ENCODE measurements around the gene GPR132. TPM values are rescaled to one million over a fixed set of nuclear protein-coding genes. Genes with fewer than 3 reads are reported as not detected.

Gene GPR132
- polyA plus RNA-seq, 1 donor (not counting 4 experiments of a cell fraction or from before 2014, with no cell fraction given): not detected

DNA sequence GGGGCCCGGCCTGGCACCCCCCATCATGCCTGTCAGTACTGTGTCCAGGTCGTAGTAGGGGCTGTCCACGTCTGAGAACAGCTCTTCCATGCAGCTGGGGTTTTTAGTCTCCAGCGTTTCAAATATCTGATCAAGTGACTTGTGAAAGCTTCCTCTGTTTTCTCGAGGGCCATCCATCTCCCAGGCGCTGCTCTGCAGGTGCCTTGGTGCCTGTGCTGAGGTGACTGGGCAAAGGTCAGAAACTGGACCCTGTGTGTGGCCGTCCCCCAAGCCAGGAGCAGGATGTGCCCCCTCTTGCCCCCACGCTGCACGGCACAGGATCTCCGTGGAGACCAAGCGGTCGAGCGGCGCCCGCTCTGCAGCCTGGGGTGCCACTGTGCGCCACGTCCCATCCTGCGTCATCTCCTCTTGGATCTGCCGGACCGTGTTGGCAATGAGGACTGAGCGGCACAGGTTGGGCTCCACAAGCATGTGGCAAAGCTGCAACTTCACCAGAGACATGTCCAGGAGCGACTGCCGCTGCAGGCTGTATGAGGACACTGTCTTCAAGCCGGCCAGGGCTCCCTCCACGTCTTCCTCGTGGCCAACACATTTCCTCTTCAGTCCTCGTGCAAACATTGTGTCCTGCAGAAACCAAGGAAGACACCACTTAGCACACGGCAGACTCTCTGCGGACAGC is 53.8 kb downstream of the GPR132 start:
- no peak for DNase-seq (ENCODE audit: low read depth, low spot score)
- H3K36me3 ChIP-seq (ENCODE audit: control insufficient read depth in 2 of 2, extremely low read depth in 1 of 2, insufficient read depth in 2 of 2, low read length in 2 of 2): peaks cover 24 to 29% of the 10 kb centered on the region in 2 experiments
- peaks cover 54% of the 10 kb centered on the region for H4K20me1 ChIP-seq (ENCODE audit: control insufficient read depth, extremely low read depth, insufficient read depth, low read length)
- H3K79me2 ChIP-seq (ENCODE audit: control insufficient read depth, insufficient read depth, low read length): peaks cover 96% of the 10 kb centered on the region
- H2AFZ ChIP-seq (ENCODE audit: control insufficient read depth, low read length): no peak overlapping the region
- no peak overlapping the region for H3K4me3 ChIP-seq (ENCODE audit: control insufficient read depth in 2 of 3, extremely low read depth in 1 of 3, insufficient read depth in 2 of 3, low read depth in 1 of 3, low read length in 3 of 3)
- no peak overlapping the region for H3K4me2 ChIP-seq (ENCODE audit: control insufficient read depth, extremely low read depth, insufficient read depth, low read depth, low read length)
- no peak overlapping the region for H3K27ac ChIP-seq (ENCODE audit: control insufficient read depth, insufficient read depth, low read length)
- no peak for FAIRE-seq
- peaks cover 3% of the 10 kb centered on the region for H3K9me1 ChIP-seq (ENCODE audit: control insufficient read depth, extremely low read depth, insufficient read depth, low read length)
- H3K9ac ChIP-seq (ENCODE audit: control insufficient read depth, extremely low read depth, insufficient read depth, low read length): no peak overlapping the region
- no peak for TF ChIP-seq EZH2 (IDR thresholded peaks at IDR 0.05; ENCODE audit: low read length)
- TF ChIP-seq, protein P1, sequence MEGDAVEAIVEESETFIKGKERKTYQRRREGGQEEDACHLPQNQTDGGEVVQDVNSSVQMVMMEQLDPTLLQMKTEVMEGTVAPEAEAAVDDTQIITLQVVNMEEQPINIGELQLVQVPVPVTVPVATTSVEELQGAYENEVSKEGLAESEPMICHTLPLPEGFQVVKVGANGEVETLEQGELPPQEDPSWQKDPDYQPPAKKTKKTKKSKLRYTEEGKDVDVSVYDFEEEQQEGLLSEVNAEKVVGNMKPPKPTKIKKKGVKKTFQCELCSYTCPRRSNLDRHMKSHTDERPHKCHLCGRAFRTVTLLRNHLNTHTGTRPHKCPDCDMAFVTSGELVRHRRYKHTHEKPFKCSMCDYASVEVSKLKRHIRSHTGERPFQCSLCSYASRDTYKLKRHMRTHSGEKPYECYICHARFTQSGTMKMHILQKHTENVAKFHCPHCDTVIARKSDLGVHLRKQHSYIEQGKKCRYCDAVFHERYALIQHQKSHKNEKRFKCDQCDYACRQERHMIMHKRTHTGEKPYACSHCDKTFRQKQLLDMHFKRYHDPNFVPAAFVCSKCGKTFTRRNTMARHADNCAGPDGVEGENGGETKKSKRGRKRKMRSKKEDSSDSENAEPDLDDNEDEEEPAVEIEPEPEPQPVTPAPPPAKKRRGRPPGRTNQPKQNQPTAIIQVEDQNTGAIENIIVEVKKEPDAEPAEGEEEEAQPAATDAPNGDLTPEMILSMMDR (optimal IDR thresholded peaks at IDR 0.05 in 1 of 3, IDR thresholded peaks at IDR 0.05 in 1 of 3, conservative IDR thresholded peaks at IDR 0.05 in 1 of 3; ENCODE audit: extremely low read depth in 1 of 3, insufficient read depth in 2 of 3, low read length in 3 of 3): no peak
- dilution Hi-C loops (cut with MboI; ENCODE audit: extremely low pct_ligation_motif_present, low sequenced_read_pairs): no loop called here
- H3K4me1 ChIP-seq (ENCODE audit: control insufficient read depth, extremely low read depth, insufficient read depth, low read length): peaks cover 34% of the 10 kb centered on the region
- H3K9me3 ChIP-seq (ENCODE audit: control insufficient read depth, low read depth, low read length): no peaks in the 10 kb centered on the region
- no peaks in the 10 kb centered on the region for H3K27me3 ChIP-seq (ENCODE audit: control insufficient read depth, extremely low read depth, insufficient read depth, low read length)

DNA sequence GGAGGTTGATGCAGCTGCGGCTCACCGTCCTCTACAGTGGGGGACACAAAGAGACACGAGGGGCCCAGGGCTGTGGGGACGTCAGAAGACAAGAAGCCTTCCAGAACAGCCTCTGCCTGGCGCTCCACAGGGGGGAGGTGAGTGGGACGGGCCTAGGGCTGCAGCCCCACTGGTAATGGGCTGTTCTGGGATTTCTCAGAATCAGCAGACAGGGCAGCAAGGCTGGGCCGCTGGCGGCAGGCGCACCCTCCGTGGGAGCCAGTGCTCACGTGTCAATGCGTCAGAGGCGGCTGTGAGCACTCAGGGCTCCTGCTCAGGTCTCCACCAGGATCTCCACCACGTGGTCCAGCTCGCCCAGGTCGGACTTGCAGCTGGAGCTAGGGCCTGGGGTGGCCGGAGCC is 54.3 kb downstream of the GPR132 start:
- H3K9me1 ChIP-seq (ENCODE audit: control insufficient read depth, extremely low read depth, insufficient read depth, low read length): no peaks in the 10 kb centered on the region
- H3K27ac ChIP-seq (ENCODE audit: control insufficient read depth, insufficient read depth, low read length): no peak overlapping the region
- FAIRE-seq: no peak
- peaks cover 48% of the 10 kb centered on the region for H4K20me1 ChIP-seq (ENCODE audit: control insufficient read depth, extremely low read depth, insufficient read depth, low read length)
- TF ChIP-seq EZH2 (IDR thresholded peaks at IDR 0.05; ENCODE audit: low read length): no peak
- TF ChIP-seq, protein P1 (optimal IDR thresholded peaks at IDR 0.05 in 1 of 3, IDR thresholded peaks at IDR 0.05 in 1 of 3, conservative IDR thresholded peaks at IDR 0.05 in 1 of 3; ENCODE audit: extremely low read depth in 1 of 3, insufficient read depth in 2 of 3, low read length in 3 of 3): no peak
- no peak overlapping the region for H3K4me3 ChIP-seq (ENCODE audit: control insufficient read depth in 2 of 3, extremely low read depth in 1 of 3, insufficient read depth in 2 of 3, low read depth in 1 of 3, low read length in 3 of 3)
- no peak overlapping the region for H3K9ac ChIP-seq (ENCODE audit: control insufficient read depth, extremely low read depth, insufficient read depth, low read length)
- dilution Hi-C loops (cut with MboI; ENCODE audit: extremely low pct_ligation_motif_present, low sequenced_read_pairs): no loop called here
- DNase-seq (ENCODE audit: low read depth, low spot score): no peak
- no peak overlapping the region for H3K4me2 ChIP-seq (ENCODE audit: control insufficient read depth, extremely low read depth, insufficient read depth, low read depth, low read length)
- H2AFZ ChIP-seq (ENCODE audit: control insufficient read depth, low read length): no peak overlapping the region
- H3K79me2 ChIP-seq (ENCODE audit: control insufficient read depth, insufficient read depth, low read length): peaks cover 96% of the 10 kb centered on the region
- peaks cover 24 to 30% of the 10 kb centered on the region in 2 experiments for H3K36me3 ChIP-seq (ENCODE audit: control insufficient read depth in 2 of 2, extremely low read depth in 1 of 2, insufficient read depth in 2 of 2, low read length in 2 of 2)
- no peaks in the 10 kb centered on the region for H3K27me3 ChIP-seq (ENCODE audit: control insufficient read depth, extremely low read depth, insufficient read depth, low read length)
- H3K9me3 ChIP-seq (ENCODE audit: control insufficient read depth, low read depth, low read length): no peaks in the 10 kb centered on the region
- H3K4me1 ChIP-seq (ENCODE audit: control insufficient read depth, extremely low read depth, insufficient read depth, low read length): peaks cover 29% of the 10 kb centered on the region
